ENCODE measurements around the gene G6PD.
"Not testable (repeated sequence)": the region's sequence is repeated elsewhere in the genome, so short reads cannot be mapped to it uniquely, and the experiment has no call there.

G6PD gene

GRCh38 chrX:154507673-154508383 lies 38.8 kb downstream of the G6PD start:
- TF ChIP-seq, protein P1, sequence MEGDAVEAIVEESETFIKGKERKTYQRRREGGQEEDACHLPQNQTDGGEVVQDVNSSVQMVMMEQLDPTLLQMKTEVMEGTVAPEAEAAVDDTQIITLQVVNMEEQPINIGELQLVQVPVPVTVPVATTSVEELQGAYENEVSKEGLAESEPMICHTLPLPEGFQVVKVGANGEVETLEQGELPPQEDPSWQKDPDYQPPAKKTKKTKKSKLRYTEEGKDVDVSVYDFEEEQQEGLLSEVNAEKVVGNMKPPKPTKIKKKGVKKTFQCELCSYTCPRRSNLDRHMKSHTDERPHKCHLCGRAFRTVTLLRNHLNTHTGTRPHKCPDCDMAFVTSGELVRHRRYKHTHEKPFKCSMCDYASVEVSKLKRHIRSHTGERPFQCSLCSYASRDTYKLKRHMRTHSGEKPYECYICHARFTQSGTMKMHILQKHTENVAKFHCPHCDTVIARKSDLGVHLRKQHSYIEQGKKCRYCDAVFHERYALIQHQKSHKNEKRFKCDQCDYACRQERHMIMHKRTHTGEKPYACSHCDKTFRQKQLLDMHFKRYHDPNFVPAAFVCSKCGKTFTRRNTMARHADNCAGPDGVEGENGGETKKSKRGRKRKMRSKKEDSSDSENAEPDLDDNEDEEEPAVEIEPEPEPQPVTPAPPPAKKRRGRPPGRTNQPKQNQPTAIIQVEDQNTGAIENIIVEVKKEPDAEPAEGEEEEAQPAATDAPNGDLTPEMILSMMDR (conservative IDR thresholded peaks at IDR 0.05; ENCODE audit: control insufficient read depth, insufficient read depth, low read depth, low read length), result no peak
- no peak overlapping the region for H3K4me3 ChIP-seq (ENCODE audit: control insufficient read depth, low read depth, low read length)
- DNase-seq (ENCODE audit: low read depth), result no peak

DNA sequence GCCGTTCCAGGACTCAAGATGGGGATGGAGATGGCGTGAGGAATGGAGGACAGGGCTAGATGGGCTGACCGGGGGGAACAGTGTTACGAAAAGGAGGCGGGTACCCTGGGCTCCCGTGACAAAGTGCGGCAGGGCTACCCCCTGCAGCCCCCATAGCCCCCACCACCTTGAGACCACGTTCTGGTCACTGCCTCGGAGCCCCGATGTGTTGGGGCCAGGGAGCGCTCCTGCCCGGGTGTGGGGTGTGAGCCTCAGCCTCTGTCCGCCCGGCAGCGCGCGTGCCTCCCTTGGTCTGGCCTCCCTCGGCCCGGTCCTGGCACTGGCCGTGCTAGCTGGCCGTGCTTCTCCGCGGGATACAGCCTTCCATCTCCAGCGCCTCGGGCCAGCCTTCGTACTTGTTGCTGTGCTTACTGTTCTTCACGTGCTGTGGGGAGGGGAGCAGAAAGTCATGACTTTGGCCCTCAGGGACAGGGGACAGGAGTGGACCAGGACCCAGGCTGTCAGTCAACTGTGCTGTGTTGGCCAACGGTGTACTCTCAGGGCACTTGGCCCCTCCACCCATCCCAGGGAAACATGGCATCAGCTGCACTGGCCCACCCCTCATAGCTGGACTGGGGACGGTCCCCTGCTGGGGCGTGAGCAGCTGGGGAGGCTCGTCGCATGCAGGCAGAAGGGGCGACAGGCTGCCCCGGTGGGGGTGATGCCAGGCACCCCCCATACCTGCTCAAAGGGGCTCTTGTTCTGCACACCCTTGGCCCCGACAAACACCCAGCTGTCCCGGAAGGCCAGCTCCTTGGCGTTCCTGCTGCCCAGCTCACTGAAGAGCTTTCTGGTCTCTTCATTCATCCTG lies 39.9 kb downstream of the G6PD start:
- TF ChIP-seq, protein P1 (conservative IDR thresholded peaks at IDR 0.05; ENCODE audit: control insufficient read depth, insufficient read depth, low read depth, low read length), result no peak
- no peak overlapping the region for H3K4me3 ChIP-seq (ENCODE audit: control insufficient read depth, low read depth, low read length)
- DNase-seq (ENCODE audit: low read depth), result no peak

DNA sequence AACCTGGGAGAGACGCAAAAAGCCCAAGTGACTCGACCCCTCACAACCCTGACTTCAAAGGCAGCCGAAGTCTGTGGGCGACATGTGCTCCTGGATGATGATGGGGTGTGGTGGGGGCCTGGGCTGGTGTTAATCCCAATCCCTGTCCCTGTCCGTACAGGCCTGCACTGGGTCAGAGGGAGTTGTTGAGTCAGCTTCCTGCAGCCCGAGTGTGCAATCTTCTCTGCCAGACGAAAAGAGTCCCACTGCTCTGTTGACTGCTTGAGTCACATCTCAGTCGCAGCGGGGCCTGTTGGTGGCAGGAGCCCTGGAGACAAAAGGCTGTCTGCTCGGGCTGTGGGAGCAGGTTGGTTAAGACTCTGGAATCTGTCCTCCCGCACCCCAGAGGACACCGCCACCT lies 40.9 kb downstream of the G6PD start:
- no peak overlapping the region for H3K4me3 ChIP-seq (ENCODE audit: control insufficient read depth, low read depth, low read length)
- TF ChIP-seq, protein P1 (conservative IDR thresholded peaks at IDR 0.05; ENCODE audit: control insufficient read depth, insufficient read depth, low read depth, low read length), result no peak
- peak; percentile 68 for DNase-seq (ENCODE audit: low read depth)

DNA sequence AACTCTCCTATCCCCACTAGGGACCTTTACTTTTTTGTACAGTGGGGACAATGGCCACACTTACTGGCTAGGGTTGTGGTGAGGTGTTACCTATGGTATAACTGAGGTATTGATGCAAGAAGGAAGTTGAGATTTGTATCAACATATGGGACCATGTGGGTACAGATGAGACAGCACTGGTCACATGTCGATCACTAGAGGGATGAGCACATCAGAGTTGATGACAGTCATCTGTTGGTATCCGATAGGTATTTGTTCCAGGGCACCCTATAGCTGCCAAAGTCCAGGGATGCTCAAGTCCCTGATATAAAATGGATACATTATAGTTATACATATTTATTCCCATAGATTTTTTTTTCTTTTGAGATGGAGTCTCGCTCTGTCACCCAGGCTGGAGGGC lies 43.7 kb downstream of the G6PD start:
- TF ChIP-seq, protein P1 (conservative IDR thresholded peaks at IDR 0.05; ENCODE audit: control insufficient read depth, insufficient read depth, low read depth, low read length), result no peak
- DNase-seq (ENCODE audit: low read depth), result no peak
- no peak overlapping the region for H3K4me3 ChIP-seq (ENCODE audit: control insufficient read depth, low read depth, low read length)

- TF ChIP-seq, protein P1 (conservative IDR thresholded peaks at IDR 0.05; ENCODE audit: control insufficient read depth, insufficient read depth, low read depth, low read length), result no peak
Observed at GRCh38 chrX:154502098-154502497, 44.5 kb downstream of the G6PD start.

DNA sequence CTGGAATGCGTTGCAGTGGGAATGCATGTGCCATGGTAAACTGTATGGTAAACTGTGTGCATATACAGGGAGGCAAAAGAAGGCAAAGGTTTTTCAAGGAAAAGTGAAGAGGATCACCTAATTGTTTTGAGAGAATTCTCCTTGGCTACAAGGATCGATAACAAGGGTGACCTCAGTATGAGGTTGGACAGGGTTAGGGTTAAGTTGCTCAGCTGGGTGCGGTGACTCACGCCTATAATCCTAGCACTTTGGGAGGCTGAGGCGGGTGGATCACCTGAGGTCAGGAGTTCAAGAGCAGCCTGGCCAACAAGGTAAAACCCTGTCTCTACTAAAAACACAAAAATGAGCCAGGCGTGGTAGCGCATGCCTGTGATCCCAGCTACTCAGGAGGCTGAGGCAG lies 45.2 kb downstream of the G6PD start:
- DNase-seq (ENCODE audit: low read depth); H3K4me3 ChIP-seq (ENCODE audit: control insufficient read depth, low read depth, low read length): not testable (repeated sequence)

More at GRCh38 chrX:154502098-154502497, 44.5 kb downstream of the G6PD start:
- no peak for DNase-seq (ENCODE audit: low read depth)
- H3K4me3 ChIP-seq (ENCODE audit: control insufficient read depth, low read depth, low read length), result no peak overlapping the region

- H3K4me3 ChIP-seq (ENCODE audit: control insufficient read depth, low read depth, low read length); DNase-seq (ENCODE audit: low read depth): not testable (repeated sequence)
Observed at GRCh38 chrX:154496591-154497137, 50.0 kb downstream of the G6PD start.
